Coronary artery (tissue), 2 donors: ENCODE results near the gene WDFY4.

Experiments used
- DNase-seq: peaks from one replicate; pipeline ENCODE4 v3.0.0-alpha.2; 2017; ENCODE audit warnings: low spot score
- H3K27ac ChIP-seq, 2 donors: fragments of 200-600 bp; sonication (generic); one replicate each; pipeline ENCODE4 v1.5.1; 2016 to 2019
- H3K4me3 ChIP-seq: fragments of 200-600 bp; sonication (generic); 2 replicates; pipeline ENCODE4 v1.5.1; 2016; ENCODE audit warnings: mild to moderate bottlenecking, moderate library complexity
- CTCF ChIP-seq: fragments of 200-600 bp; sonication (generic); IDR thresholded peaks from one replicate; pipeline ENCODE4 v1.5.1; 2019; ENCODE audit warnings: antibody characterized with exemption

The WDFY4 gene

GRCh38 chr10:48684792-48685623 lies at the start of gene WDFY4:
WDFY4 (plus strand) TSS chr10:48684873; CDS start chr10:48709733, 24,860 bp downstream.
- no peak for TF ChIP-seq CTCF
- DNase-seq: no peak
- Histone ChIP-seq H3K4me3 (peak within 1 kb of the TSS; percentile 50), H3K27ac (peak within 1 kb of the TSS in 1 of 2 donors; percentile 80)

- TF ChIP-seq CTCF: no peak
- Histone ChIP-seq H3K4me3 (no peak overlapping the region), H3K27ac (peak overlapping the region; percentile 57 to 70)
- peak; percentile 66 for DNase-seq
These were observed 49.6 kb upstream of the WDFY4 start for GRCh38 chr10:48634984-48635557.

- no peak for TF ChIP-seq CTCF
- H3K27ac ChIP-seq: no peak overlapping the region
- no peak for DNase-seq
These were observed 48.4 kb upstream of the WDFY4 start for GRCh38 chr10:48636231-48636630.

GRCh38 chr10:48636901-48637300 lies 47.8 kb upstream of the WDFY4 start:
- TF ChIP-seq CTCF: no peak
- DNase-seq: no peak
- H3K4me3 ChIP-seq: no peak overlapping the region
- no peak overlapping the region for H3K27ac ChIP-seq

More at GRCh38 chr10:48636231-48636630, 48.4 kb upstream of the WDFY4 start:
- no peak overlapping the region for H3K4me3 ChIP-seq

- H3K4me3 ChIP-seq: no peak overlapping the region
- no peak for TF ChIP-seq CTCF
- no peak for DNase-seq
- H3K27ac ChIP-seq: peak overlapping the region in 1 of 2 donors; percentile 48
These were observed 46.5 kb upstream of the WDFY4 start for GRCh38 chr10:48638158-48638557.

GRCh38 chr10:48638739-48639527 lies 45.7 kb upstream of the WDFY4 start:
- TF ChIP-seq CTCF: no peak
- Histone ChIP-seq H3K27ac (peak overlapping the region in 1 of 2 donors; percentile 46), H3K4me3 (no peak overlapping the region)
- no peak for DNase-seq
